Natural killer cell treated with Interleukin-12 subunit alpha and Interleukin-12 subunit beta and Interleukin-15 and Interleukin-18, amount 100 ng/mL, for 72 hours (primary cell): ENCODE measurements around the gene LYRM7. TPM values are rescaled to one million over a fixed set of nuclear protein-coding genes. Genes with fewer than 3 reads are reported as not detected.
"Not testable (repeated sequence)": the region's sequence is repeated elsewhere in the genome, so short reads cannot be mapped to it uniquely, and the experiment has no call there.

Experiments
- ATAC-seq, 2 donors: fragments of 150-1000 bp; cut with Tn5 transposase in 1 of 2; sonication (Bioruptor Pico), chemical (Tn5 transposase) in 1 of 2; 2 replicates each; pipeline ENCODE4 v1.10.0; 2021
- DNase-seq: peaks from one replicate; pipeline ENCODE4 v3.0.0; 2022; ENCODE audit warnings: low spot score
- H3K27ac Mint-ChIP-seq, 2 donors: 1 replicate in 1 of 2; 2 replicates in 1 of 2; pipeline ENCODE4 v1.8.0; 2022; ENCODE audit warnings: mixed read lengths in 2 of 2, mild to moderate bottlenecking in 1 of 2, moderate library complexity in 1 of 2
- H3K27me3 Mint-ChIP-seq, 2 donors: 1 replicate in 1 of 2; 2 replicates in 1 of 2; pipeline ENCODE4 v1.8.0; 2022; ENCODE audit warnings: mixed read lengths in 2 of 2
- H3K36me3 Mint-ChIP-seq: one replicate; pipeline ENCODE4 v1.8.0; 2022; ENCODE audit warnings: mixed read lengths
- H3K4me1 Mint-ChIP-seq, 2 donors: 1 replicate in 1 of 2; 2 replicates in 1 of 2; pipeline ENCODE4 v1.8.0; 2022; ENCODE audit warnings: low read depth in 2 of 2, mixed read lengths in 2 of 2, mild to moderate bottlenecking in 1 of 2
- H3K4me3 Mint-ChIP-seq: one replicate; pipeline ENCODE4 v1.8.0; 2022; ENCODE audit warnings: mixed read lengths
- H3K9me3 Mint-ChIP-seq: 2 replicates; pipeline ENCODE4 v1.8.0; 2022; ENCODE audit warnings: mixed read lengths
- total RNA-seq, 2 donors: library from RNA; stranded (reverse); gene quantifications; one replicate each; pipeline ENCODE4 v1.2.3, GENCODE V29; 2022

The LYRM7 gene
- total RNA-seq, 2 donors from 2014 or later = 9.8 to 14.1 TPM

DNA sequence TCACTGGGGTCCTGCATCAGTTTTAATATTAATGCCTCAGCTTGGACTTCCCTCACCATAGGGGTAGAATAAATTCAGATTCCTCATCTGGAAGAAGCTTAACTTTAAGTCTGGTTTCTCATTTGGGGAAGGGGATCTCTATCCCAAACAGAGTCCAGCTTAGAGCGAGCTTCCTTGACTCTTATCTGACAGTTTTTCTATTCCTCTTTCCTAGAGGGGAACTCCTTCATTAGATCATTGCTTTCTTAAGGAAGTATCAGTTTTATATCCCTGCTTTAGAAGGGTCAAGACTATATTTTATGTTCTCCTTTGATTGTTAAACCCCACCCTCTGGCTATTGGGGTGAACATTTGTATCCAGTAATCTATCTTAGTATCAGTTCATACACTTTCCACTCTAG, 68.9 kb downstream of the LYRM7 start:
- ATAC-seq = no peak
- no peaks in the 10 kb centered on the region for H3K9me3 Mint-ChIP-seq
- DNase-seq = no peak
- peaks cover 1% of the 10 kb centered on the region for H3K36me3 Mint-ChIP-seq
- no peak overlapping the region for H3K4me3 Mint-ChIP-seq
- H3K4me1 Mint-ChIP-seq = peaks cover 12 to 16% of the 10 kb centered on the region in 2 donors
- no peaks in the 10 kb centered on the region for H3K27me3 Mint-ChIP-seq
- peak overlapping the region in 1 of 2 donors; percentile 55 for H3K27ac Mint-ChIP-seq

DNA sequence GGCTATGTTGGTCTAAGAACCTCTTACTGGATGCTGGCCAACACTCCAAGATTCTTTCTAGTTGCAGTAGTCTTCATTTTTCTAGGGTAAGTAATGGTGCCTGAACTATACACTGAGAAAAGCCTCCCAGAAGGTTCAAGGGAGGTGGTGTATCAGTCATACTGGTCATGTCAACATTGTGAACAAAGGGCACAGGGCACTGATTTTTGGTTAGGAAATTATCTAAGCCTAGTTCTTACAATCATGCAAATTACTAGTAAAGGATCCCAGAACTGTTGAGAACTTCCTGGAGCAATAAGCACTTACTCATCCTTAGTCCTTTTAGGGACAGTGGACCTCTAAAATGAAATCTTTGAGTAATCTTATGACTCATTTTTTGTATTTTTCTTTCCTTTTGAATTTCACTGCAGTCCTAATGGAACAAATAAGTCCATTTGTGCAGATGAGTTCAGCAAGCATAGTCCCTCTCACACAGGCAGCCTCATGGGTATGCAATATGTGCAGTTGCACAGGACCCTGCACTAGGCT, 72.0 kb downstream of the LYRM7 start:
- peak; percentile 94 to 96 for ATAC-seq
- H3K36me3 Mint-ChIP-seq = peaks cover 7% of the 10 kb centered on the region

GRCh38 chr5:131245312-131245711, 74.6 kb downstream of the LYRM7 start:
- Mint-ChIP-seq H3K27me3 (no peaks in the 10 kb centered on the region), H3K4me3 (no peak overlapping the region), H3K36me3 (peaks cover 7% of the 10 kb centered on the region), H3K27ac (peak overlapping the region in 1 of 2 donors; percentile 93), H3K9me3 (no peaks in the 10 kb centered on the region), H3K4me1 (peaks cover 25 to 34% of the 10 kb centered on the region in 2 donors)
- ATAC-seq (no peak), DNase-seq (no peak)

More for the DNA sequence above, 72.0 kb downstream of the LYRM7 start:
- no peaks in the 10 kb centered on the region for H3K9me3 Mint-ChIP-seq
- DNase-seq = no peak
- no peaks in the 10 kb centered on the region for H3K27me3 Mint-ChIP-seq
- peaks cover 19 to 24% of the 10 kb centered on the region in 2 donors for H3K4me1 Mint-ChIP-seq
- peak overlapping the region; percentile 50 to 93 for H3K27ac Mint-ChIP-seq
- peak overlapping the region; percentile 74 for H3K4me3 Mint-ChIP-seq

- Mint-ChIP-seq H3K27me3 (no peaks in the 10 kb centered on the region), H3K27ac (peak overlapping the region in 1 of 2 donors; percentile 93), H3K4me3 (no peak overlapping the region), H3K9me3 (no peaks in the 10 kb centered on the region), H3K36me3 (peaks cover 7% of the 10 kb centered on the region), H3K4me1 (peaks cover 31 to 41% of the 10 kb centered on the region in 2 donors)
- no peak for DNase-seq
- no peak for ATAC-seq
Measured at GRCh38 chr5:131245948-131246347, 75.2 kb downstream of the LYRM7 start.

- DNase-seq (no peak), ATAC-seq (no peak)
- no peaks in the 10 kb centered on the region for H3K9me3 Mint-ChIP-seq
- peaks cover 31 to 46% of the 10 kb centered on the region in 2 donors for H3K4me1 Mint-ChIP-seq
- peaks cover 7% of the 10 kb centered on the region for H3K36me3 Mint-ChIP-seq
- no peak overlapping the region for H3K4me3 Mint-ChIP-seq
- H3K27ac Mint-ChIP-seq = peak overlapping the region in 1 of 2 donors; percentile 23
- no peaks in the 10 kb centered on the region for H3K27me3 Mint-ChIP-seq
Measured at GRCh38 chr5:131246504-131246903, 75.8 kb downstream of the LYRM7 start.

GRCh38 chr5:131250751-131251475, 80.2 kb downstream of the LYRM7 start:
- ATAC-seq = no peak
- peak overlapping the region; percentile 90 to 96 for H3K27ac Mint-ChIP-seq
- no peaks in the 10 kb centered on the region for H3K9me3 Mint-ChIP-seq
- no peak for DNase-seq
- H3K27me3 Mint-ChIP-seq = no peaks in the 10 kb centered on the region
- peaks cover 38 to 52% of the 10 kb centered on the region in 2 donors for H3K4me1 Mint-ChIP-seq
- H3K4me3 Mint-ChIP-seq = peak overlapping the region; percentile 84
- no peaks in the 10 kb centered on the region for H3K36me3 Mint-ChIP-seq

GRCh38 chr5:131252824-131253171, 82.1 kb downstream of the LYRM7 start:
- ATAC-seq (peak; percentile 88 to 90), DNase-seq (peak; percentile 88)
- H3K9me3 Mint-ChIP-seq = no peaks in the 10 kb centered on the region
- H3K4me1 Mint-ChIP-seq = peaks cover 54 to 65% of the 10 kb centered on the region in 2 donors
- H3K4me3 Mint-ChIP-seq = peak overlapping the region; percentile 84
- H3K27me3 Mint-ChIP-seq = no peaks in the 10 kb centered on the region
- H3K27ac Mint-ChIP-seq = peak overlapping the region; percentile 90 to 96
- H3K36me3 Mint-ChIP-seq = no peaks in the 10 kb centered on the region

DNA sequence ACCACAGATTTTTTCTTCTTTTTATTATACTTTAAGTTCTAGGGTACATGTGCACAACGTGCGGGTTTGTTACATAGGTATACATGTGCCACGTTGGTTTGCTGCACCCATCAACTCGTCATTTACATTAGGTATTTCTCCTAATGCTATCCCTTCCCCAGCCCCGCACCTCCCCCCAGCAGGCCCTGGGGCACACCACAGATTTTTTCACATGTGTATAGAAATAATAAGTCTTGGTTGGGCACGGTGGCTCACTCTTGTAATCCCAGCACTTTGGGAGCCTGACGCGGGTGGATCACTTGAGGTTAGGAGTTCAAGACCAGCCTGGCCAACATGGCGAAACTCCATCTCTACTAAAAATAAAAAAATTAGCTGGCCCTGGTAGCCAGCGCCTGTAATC, 83.3 kb downstream of the LYRM7 start:
- peak overlapping the region; percentile 84 for H3K4me3 Mint-ChIP-seq
- H3K9me3 Mint-ChIP-seq, H3K36me3 Mint-ChIP-seq, DNase-seq, H3K27me3 Mint-ChIP-seq, ATAC-seq: not testable (repeated sequence)
- H3K27ac Mint-ChIP-seq = peak overlapping the region; percentile 90 to 96
- peaks cover 65 to 77% of the 10 kb centered on the region in 2 donors for H3K4me1 Mint-ChIP-seq

DNA sequence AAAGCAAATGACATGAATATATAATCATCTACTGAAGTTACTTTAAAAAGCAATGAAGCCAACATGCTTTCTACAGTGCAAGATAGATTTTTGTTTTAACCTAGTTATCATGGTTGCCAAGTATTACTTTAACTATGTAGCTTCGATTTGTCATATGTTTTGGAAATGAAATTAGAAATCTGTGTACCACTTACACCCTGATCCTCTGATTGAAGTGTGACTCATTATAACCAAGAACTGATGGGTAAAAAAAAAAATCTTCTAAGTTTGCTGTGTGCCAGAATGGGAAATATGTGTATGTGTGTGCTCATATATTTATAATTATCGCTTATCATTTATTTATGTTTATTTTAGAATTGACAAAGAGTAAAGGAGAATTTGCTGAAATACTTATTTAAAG, 84.0 kb downstream of the LYRM7 start:
- no peaks in the 10 kb centered on the region for H3K9me3 Mint-ChIP-seq
- H3K4me1 Mint-ChIP-seq = peaks cover 64 to 78% of the 10 kb centered on the region in 2 donors
- DNase-seq (no peak), ATAC-seq (peak in 1 of 2 donors; percentile 21)
- H3K36me3 Mint-ChIP-seq = no peaks in the 10 kb centered on the region
- peak overlapping the region; percentile 90 to 96 for H3K27ac Mint-ChIP-seq
- peak overlapping the region; percentile 84 for H3K4me3 Mint-ChIP-seq
- H3K27me3 Mint-ChIP-seq = no peaks in the 10 kb centered on the region

Other genes with a start within 250 kb of the LYRM7 start
- 100 to 1,000 TPM; 219 to 287 TPM for gene HINT1, start 5.7 kb upstream of the LYRM7 start, total RNA-seq
- gene CDC42SE2, start 93.1 kb downstream of the LYRM7 start, total RNA-seq = 100 to 1,000 TPM in 1 of 2 donors, 10 to 100 TPM in 1; 78.2 to 120 TPM